Activated CD8-positive, alpha-beta memory T cell treated with anti-CD3 and anti-CD28 coated beads for 36 hours (primary cell): ENCODE results near the gene GLIS1. TPM values are rescaled to one million over a fixed set of nuclear protein-coding genes. Genes with fewer than 3 reads are reported as not detected.

Experiments used
- CTCF ChIA-PET: fragments of 350-600 bp; sonication (Branson Sonifier 250); formaldehyde crosslinking; loops from one replicate; lab custom pipeline; 2021; ENCODE audit warnings: antibody characterized with exemption; lab: Charles Lee
- POLR2A ChIA-PET: fragments of 350-600 bp; sonication (Branson Sonifier 250); formaldehyde crosslinking; loops from one replicate; lab custom pipeline; 2021; ENCODE audit warnings: antibody characterized with exemption; lab: Charles Lee
- total RNA-seq, 2 experiments: library from RNA; stranded (reverse); gene quantifications; one replicate each; pipeline ENCODE4 v1.2.3, GENCODE V29; 2021

GLIS1 gene
- total RNA-seq, 2 experiments from 2014 or later: not detected

- ChIA-PET POLR2A (interaction anchor here (0.6 kb wide), 1 partner anchor 112 kb away, joined by 3 read pairs; no protein-coding TSS in a partner anchor), CTCF (no interaction called here)
These were observed 11.4 kb downstream of the GLIS1 start for GRCh38 chr1:53727461-53728092.

DNA sequence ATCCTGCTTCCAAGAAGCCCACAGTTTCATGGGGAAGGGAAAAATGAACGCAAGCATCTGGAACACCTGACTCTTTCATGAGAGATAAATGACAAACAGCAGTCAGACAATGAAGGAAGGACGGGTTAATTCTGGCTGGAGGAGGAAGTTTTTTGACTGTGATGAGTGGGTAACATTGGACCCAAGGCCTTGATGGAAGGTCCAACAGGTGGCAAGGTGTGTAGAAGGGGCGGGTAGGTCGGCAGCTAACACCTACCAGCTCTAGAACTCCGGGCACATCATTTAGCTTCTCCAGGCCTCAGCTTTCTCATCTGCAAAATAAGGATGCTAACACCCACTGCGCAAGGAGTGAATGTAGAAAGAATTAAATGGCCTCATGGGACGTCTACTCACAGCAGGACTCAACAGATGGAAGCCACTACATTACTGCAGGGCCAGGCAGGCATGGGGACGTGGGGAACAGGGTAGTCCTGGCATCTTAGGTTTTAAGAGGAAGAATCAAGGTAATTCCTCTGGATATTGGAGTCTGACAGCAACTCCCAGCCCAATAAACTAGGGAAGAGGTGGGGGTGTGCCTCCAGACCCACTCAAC, 12.9 kb downstream of the GLIS1 start:
- ChIA-PET CTCF (no interaction called here), POLR2A (no interaction called here)

DNA sequence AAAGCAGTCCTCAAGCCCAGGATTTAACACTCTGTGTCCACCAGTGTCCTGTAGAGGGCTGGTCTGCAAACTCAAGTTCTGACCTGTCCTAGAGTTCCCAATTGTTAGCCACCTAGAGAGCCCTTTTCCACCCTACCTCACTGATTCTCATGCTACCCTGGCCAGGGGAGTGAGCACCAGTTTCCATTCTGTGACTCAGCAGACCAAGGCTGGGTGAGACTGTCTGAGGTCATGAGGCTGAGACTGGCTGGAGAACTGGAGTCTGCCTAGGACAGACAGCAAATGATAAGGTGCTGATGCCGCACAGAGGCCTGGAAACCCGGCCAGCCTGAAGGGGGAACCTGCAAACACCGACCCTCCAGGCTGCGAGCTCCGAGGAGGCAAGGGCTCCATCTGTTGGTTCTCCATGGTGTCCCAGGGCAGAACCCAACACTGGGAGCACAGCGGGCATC, 13.7 kb downstream of the GLIS1 start:
- POLR2A ChIA-PET: no interaction called here
- CTCF ChIA-PET: no interaction called here

DNA sequence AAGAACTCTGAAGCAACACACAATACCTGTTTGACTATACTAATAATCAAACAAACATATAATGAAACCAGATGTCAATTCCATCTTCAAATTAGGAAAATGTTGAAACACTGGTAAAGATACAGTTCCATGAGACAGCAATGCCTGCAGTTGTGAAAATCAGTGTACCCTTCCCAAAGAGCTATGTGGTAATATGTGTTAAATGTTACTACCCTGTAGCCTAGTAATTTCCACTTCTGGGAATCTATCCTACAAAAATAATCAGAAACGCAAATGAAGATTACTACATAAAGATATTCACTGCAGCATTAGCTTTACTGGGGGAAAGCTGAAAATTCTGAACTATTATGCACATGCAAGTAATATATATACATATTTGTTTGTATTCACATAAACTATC, 16.9 kb downstream of the GLIS1 start:
- CTCF ChIA-PET: no interaction called here

DNA sequence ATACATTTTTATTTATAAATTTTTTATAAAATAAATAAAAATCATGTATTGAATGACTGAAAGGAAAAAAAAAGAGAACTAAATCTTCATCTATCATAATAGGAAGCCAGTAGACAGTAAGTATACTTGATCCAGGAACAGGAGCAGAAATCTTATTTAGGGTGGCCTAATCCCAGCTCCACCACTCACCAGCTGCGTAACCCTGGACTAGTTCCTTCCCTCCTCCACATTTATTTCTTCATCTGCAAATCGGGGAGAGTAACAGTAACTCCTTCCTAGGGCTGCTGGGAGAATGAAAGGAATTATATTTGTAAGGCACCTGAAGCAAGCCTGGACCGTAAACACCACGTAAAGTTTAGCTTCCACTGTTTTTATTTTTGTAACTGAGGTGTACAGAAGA, 17.9 kb downstream of the GLIS1 start:
- ChIA-PET POLR2A (no interaction called here), CTCF (no interaction called here)

More for the DNA sequence above, 16.9 kb downstream of the GLIS1 start:
- POLR2A ChIA-PET: no interaction called here

DNA sequence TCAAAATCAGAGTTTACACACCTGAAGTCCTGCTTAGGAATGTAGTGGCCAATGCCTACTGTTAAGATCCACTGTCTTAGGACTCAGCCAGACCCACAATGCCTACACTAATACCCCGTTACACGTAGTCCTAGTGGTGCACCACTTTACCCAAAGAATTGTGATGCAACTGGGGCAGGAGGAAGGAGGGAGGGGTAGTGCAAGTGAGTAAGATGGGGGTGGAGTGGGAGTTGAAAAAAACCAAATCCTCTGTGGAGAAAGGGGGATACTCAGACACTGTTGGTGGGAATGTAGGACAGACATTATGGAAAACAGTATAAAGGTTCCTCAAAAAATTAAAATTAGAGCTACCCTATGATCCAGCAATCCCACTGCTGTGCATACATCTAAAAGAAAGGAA, 19.5 kb downstream of the GLIS1 start:
- ChIA-PET CTCF (no interaction called here), POLR2A (no interaction called here)

GRCh38 chr1:53718443-53718842, 20.5 kb downstream of the GLIS1 start:
- ChIA-PET CTCF (no interaction called here), POLR2A (no interaction called here)

GRCh38 chr1:53717025-53717804, 21.7 kb downstream of the GLIS1 start:
- ChIA-PET CTCF (no interaction called here), POLR2A (no interaction called here)

DNA sequence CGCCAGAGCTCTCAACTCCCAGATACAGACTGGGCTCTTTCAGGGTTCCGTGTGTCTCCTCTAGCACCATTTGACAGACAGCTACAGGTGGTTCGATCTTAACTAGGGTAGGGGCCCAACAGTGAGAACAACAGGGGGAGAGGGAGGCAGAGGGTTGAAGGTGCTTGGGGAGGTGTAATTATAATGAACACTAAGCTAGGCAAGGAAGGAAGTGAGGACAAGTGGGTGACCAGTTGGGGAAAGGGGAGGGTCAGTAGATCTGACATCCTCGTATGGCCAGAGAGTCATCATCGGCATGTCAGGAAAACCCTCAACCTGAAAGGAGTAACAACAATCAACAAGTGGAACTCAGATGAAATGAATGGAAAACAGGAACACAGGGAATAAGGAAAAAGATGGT, 22.8 kb downstream of the GLIS1 start:
- ChIA-PET POLR2A (interaction anchor here (0.5 kb wide), 1 partner anchor 14 kb away, joined by 3 read pairs; no protein-coding TSS in a partner anchor), CTCF (interaction anchor here (0.9 kb wide), 1 partner anchor 18 kb away, joined by 3 read pairs; no protein-coding TSS in a partner anchor)

DNA sequence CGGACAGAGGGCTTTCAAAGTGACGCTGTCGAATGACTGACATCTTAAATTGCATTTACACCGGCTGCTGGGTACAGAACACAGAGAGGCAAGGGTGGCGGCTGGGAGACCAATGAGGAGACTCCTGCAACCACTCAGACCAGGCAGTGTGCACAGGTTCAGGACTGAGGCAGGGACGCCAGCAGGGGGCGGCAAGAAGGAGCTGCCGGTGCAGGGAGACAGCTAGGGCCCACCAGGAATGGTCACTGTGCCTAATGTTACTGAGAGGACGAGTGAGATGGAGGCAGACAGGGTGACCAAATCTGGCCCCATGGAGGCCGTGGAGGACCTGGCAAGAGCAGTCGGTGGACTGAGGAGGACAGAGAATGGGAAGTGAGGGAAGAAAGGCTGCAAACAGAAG, 23.5 kb downstream of the GLIS1 start:
- POLR2A ChIA-PET: no interaction called here
- CTCF ChIA-PET: no interaction called here

- CTCF ChIA-PET: no interaction called here
- POLR2A ChIA-PET: no interaction called here
These were observed 26.7 kb downstream of the GLIS1 start for GRCh38 chr1:53712276-53712675.

DNA sequence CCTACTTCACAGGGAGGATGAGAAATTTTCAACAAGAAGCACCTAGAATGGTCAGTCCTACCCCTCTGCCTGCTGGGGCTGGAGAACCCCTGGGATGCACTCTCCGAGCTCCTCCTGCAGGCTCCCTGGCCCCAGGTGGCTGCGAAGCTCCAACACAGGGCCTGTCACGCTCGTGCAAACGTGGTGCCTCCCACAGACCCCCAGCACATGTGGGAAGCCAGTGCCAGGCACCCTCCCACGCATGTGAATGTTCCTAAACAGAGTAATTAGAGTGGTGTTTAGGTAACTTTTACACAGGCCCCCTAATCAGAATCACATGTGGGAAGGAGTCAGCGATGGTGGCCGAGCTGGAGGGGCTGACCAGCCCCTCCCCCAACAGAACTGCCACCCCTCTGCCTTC, 28.4 kb downstream of the GLIS1 start:
- ChIA-PET POLR2A (no interaction called here), CTCF (no interaction called here)

- POLR2A ChIA-PET: no interaction called here
- CTCF ChIA-PET: no interaction called here
These were observed 30.3 kb downstream of the GLIS1 start for GRCh38 chr1:53708687-53709086.

- POLR2A ChIA-PET: no interaction called here
These were observed 32.6 kb downstream of the GLIS1 start for GRCh38 chr1:53706356-53706755.

GRCh38 chr1:53705446-53706096, 33.4 kb downstream of the GLIS1 start:
- CTCF ChIA-PET: no interaction called here
- POLR2A ChIA-PET: no interaction called here

More at GRCh38 chr1:53706356-53706755, 32.6 kb downstream of the GLIS1 start:
- CTCF ChIA-PET: no interaction called here

- POLR2A ChIA-PET: interaction anchor here (0.5 kb wide), 1 partner anchor 270 kb away, joined by 9 read pairs; no protein-coding TSS in a partner anchor
- CTCF ChIA-PET: no interaction called here
These were observed 34.0 kb downstream of the GLIS1 start for GRCh38 chr1:53704804-53705445.

DNA sequence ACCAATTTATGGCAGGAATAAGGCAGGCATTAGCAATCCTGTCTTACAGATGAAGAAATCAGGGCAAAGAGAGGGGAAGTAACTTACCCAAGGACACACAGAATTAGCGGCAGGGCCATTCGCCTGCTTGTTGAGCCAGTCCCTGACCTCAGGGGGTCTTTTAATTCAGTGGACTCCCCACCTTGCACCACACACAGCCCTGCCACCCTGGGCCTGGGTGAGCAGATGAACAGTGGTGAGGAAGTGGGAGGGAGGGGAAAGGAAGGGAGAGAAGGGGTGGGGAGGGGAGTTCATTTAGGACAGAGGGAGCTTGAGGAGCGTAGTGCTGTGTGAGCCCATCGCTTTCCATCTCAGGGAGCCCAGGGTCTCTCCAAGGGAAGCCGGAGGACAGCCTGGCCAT, 34.7 kb downstream of the GLIS1 start:
- POLR2A ChIA-PET: interaction anchor here (0.5 kb wide), 1 partner anchor 269 kb away, joined by 9 read pairs; no protein-coding TSS in a partner anchor
- CTCF ChIA-PET: no interaction called here

- POLR2A ChIA-PET: no interaction called here
- CTCF ChIA-PET: no interaction called here
These were observed 35.8 kb downstream of the GLIS1 start for GRCh38 chr1:53703174-53703573.

GRCh38 chr1:53702341-53702740, 36.6 kb downstream of the GLIS1 start:
- CTCF ChIA-PET: no interaction called here
- POLR2A ChIA-PET: interaction anchor here (0.6 kb wide), 1 partner anchor 14 kb away, joined by 3 read pairs; no protein-coding TSS in a partner anchor
